NT2/D1 (cell line): ENCODE measurements around the gene EQTN.

Source experiments
- SUZ12 ChIP-seq: IDR thresholded peaks from 2 replicates; pipeline ENCODE4 v1.6.1; 2011; ENCODE audit not compliant: insufficient read length, insufficient read depth; ENCODE audit errors: extremely low read depth
- YY1 ChIP-seq: IDR thresholded peaks from 2 replicates; pipeline ENCODE4 v1.6.1; 2011; ENCODE audit not compliant: insufficient read length, insufficient read depth
- ZNF274 ChIP-seq: IDR thresholded peaks from 2 replicates; pipeline ENCODE4 v1.6.1; 2011; ENCODE audit warnings: mild to moderate bottlenecking, low read depth, low read length

- TF ChIP-seq SUZ12: no peak
- TF ChIP-seq ZNF274: no peak
- TF ChIP-seq YY1: no peak
Measured at GRCh38 chr9:27292659-27293405, 4.1 kb downstream of the EQTN start.
